Neural progenitor cell (in vitro differentiated cells): Measurements from ENCODE around the gene LBX2.

Source experiments
- EZH2 ChIP-seq: fragments of 200-600 bp; sonication (generic); IDR thresholded peaks from 2 replicates; pipeline ENCODE4 v1.6.1; 2017; ENCODE audit warnings: antibody characterized with exemption, mild to moderate bottlenecking, moderate library complexity
- TF ChIP-seq, protein P1 (sequence below): fragments of 200-600 bp; sonication (generic); IDR thresholded peaks from 2 replicates; pipeline ENCODE4 v1.5.1; 2017; ENCODE audit warnings: antibody characterized with exemption, mild to moderate bottlenecking

DNA sequence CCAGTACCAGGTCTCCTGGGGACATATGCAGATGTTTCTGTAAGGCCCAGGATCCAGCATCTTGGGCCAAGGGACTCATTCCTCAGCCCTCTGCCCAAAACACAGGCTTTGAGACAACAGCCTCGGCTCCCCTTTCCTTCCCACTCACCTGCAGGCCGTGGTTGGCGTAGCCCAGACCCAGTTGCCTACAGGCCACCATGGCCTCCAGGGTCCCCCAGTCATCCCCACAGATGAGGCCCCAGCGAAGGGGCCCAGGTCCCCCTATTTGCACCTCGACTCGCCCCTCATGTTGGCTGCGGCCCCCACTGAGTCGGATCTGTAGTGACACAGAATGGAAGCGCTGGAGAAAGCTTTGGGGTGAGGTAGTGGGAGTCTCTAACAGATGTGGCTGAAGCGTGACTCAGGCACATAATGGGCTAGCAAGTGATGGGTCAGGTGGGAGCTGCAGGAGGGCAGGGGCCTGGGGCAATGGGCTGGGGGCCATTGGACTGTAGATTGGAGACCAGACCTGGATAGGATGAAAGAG, 36.1 kb upstream of the LBX2 start:
- TF ChIP-seq, protein P1, sequence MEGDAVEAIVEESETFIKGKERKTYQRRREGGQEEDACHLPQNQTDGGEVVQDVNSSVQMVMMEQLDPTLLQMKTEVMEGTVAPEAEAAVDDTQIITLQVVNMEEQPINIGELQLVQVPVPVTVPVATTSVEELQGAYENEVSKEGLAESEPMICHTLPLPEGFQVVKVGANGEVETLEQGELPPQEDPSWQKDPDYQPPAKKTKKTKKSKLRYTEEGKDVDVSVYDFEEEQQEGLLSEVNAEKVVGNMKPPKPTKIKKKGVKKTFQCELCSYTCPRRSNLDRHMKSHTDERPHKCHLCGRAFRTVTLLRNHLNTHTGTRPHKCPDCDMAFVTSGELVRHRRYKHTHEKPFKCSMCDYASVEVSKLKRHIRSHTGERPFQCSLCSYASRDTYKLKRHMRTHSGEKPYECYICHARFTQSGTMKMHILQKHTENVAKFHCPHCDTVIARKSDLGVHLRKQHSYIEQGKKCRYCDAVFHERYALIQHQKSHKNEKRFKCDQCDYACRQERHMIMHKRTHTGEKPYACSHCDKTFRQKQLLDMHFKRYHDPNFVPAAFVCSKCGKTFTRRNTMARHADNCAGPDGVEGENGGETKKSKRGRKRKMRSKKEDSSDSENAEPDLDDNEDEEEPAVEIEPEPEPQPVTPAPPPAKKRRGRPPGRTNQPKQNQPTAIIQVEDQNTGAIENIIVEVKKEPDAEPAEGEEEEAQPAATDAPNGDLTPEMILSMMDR, result no peak
- no peak for TF ChIP-seq EZH2
